Ascending aorta (tissue), 2 donors: Measurements from ENCODE around the gene CSTPP1. TPM values are rescaled to one million over a fixed set of nuclear protein-coding genes. Genes with fewer than 3 reads are reported as not detected.

Experiments
- DNase-seq, 2 donors: peaks; one replicate each; pipeline ENCODE4 v3.0.0-alpha.2; 2019; ENCODE audit warnings: low spot score in 2 of 2
- H3K27ac ChIP-seq, 2 donors: fragments of 200-600 bp; sonication (generic); one replicate each; pipeline ENCODE4 v1.5.1; 2016 to 2017; ENCODE audit warnings: mild to moderate bottlenecking in 1 of 2
- H3K27me3 ChIP-seq: fragments of 200-600 bp; sonication (generic); one replicate; pipeline ENCODE4 v1.5.1; 2017
- H3K36me3 ChIP-seq, 2 donors: fragments of 200-600 bp; sonication (generic); one replicate each; pipeline ENCODE4 v1.5.1; 2016
- H3K4me1 ChIP-seq, 2 donors: fragments of 200-600 bp; sonication (generic); one replicate each; pipeline ENCODE4 v1.5.1; 2016 to 2017; ENCODE audit warnings: mild to moderate bottlenecking in 1 of 2
- H3K4me3 ChIP-seq, 2 donors: fragments of 200-600 bp; sonication (generic); one replicate each; pipeline ENCODE4 v1.5.1; 2016 to 2017; ENCODE audit warnings: mild to moderate bottlenecking in 1 of 2
- H3K9me3 ChIP-seq, 2 donors: fragments of 200-600 bp; sonication (generic); one replicate each; pipeline ENCODE4 v1.5.1; 2016
- CTCF ChIP-seq, 3 experiments: fragments of 200-600 bp in 2 of 3; fragments of 450-650 bp in 1 of 3; sonication (generic) in 2 of 3; IDR thresholded peaks; one replicate each; pipeline ENCODE4 v1.5.1; 2016 to 2019; ENCODE audit warnings: antibody characterized with exemption in 3 of 3, mild to moderate bottlenecking in 1 of 3, moderate library complexity in 1 of 3
- intact Hi-C: fragments of 100-400 bp; cut with DNase I; formaldehyde crosslinking; loops from one replicate; pipeline ENCODE4 v1.15.1; 2023
- total RNA-seq: library from RNA; depleted of rRNA; stranded (reverse); fragments of >200 nt; gene quantifications from one replicate; pipeline ENCODE4 v1.1.0, GENCODE V29; 2016

CSTPP1 gene
- total RNA-seq, 1 donor from 2014 or later = 16.6 TPM

DNA sequence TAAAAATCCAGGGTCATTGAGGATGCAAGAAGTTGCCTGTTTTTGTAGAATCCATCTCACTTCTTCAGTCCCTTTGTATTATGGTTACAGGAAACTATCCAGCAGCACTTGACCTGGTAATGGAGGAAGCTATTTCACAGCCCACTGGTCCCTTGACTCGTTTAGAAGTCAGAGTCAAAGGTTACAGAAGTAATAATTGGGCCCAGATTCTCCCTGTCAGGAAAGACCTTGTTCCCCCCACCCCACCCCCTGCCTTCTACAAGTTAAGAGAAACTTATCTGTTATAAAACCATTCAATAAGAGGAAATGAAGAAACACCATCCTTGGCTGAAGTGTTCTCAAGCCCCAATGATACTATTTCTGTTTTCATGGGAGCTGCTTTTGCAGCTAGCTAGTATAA lies 65.8 kb downstream of the CSTPP1 start:
- no peaks in the 10 kb centered on the region for H3K9me3 ChIP-seq
- intact Hi-C loops = no loop called here
- H3K4me1 ChIP-seq = peaks cover 0 to 18% of the 10 kb centered on the region in 2 donors
- no peak overlapping the region for H3K4me3 ChIP-seq
- no peak overlapping the region for H3K27ac ChIP-seq
- no peak for TF ChIP-seq CTCF (IDR thresholded peaks at IDR 0.05)
- no peak for DNase-seq
- peaks cover 0 to 9% of the 10 kb centered on the region in 2 donors for H3K36me3 ChIP-seq
- H3K27me3 ChIP-seq = no peaks in the 10 kb centered on the region

DNA sequence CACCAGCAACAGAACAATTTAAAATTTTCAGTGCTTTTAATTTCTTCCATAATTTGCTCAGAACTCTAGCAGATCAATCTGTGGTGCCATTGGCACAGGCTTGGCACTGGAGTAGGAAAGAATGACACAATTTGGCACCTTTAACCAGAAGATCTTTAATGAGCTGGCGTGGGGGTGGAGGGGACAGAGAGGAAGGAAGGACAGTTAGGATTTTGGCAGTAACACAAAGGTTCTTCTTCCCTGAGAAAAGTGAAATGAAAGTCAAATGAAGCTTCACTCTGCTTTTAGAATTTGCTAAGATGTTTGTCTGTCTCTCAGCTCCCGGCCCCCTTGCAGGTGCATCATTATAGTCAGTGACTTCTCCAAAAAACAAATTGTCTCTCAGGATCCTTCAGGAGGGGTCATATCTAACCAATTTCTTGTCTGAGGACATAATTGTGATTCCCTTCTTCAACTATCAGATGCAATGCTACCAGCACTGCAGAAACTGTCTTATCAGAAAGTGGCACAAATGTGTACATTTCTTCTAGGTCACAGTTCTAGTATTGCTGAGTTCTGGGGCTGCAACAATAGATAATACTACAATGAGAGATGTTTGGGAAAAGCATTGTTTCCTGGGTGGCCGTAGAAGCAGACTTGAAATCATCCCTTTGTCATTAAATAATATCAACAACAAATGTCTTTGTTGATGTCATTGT lies 66.8 kb downstream of the CSTPP1 start:
- Histone ChIP-seq H3K27ac (no peak overlapping the region), H3K4me3 (no peak overlapping the region), H3K9me3 (no peaks in the 10 kb centered on the region), H3K27me3 (no peaks in the 10 kb centered on the region), H3K4me1 (peaks cover 0 to 18% of the 10 kb centered on the region in 2 donors), H3K36me3 (peaks cover 0 to 3% of the 10 kb centered on the region in 2 donors)
- intact Hi-C loops = no loop called here
- DNase-seq = no peak
- no peak for TF ChIP-seq CTCF (IDR thresholded peaks at IDR 0.05)

DNA sequence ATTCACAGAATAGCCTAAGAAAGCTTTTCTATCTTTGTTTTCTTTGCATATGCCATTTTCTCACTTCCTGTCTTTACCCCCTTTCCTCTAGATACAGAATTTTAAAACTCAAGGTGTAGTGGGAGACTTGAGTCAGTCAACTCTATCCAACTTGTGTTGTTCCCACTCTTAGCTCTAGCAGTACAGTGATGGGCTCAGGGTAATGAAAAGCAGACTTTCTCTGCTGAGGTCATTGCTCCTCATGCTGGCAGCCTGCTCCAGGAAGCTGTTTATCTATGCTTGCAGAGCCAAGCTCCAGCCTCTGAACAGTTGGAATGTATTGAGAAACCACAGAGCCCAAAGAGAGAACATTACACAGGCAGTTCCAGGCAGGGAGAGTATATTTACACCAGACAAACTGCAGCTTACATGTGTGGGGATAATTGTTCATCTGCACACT lies 68.1 kb downstream of the CSTPP1 start:
- DNase-seq = peak; percentile 16 to 80
- Histone ChIP-seq H3K4me1 (peaks cover 0 to 18% of the 10 kb centered on the region in 2 donors), H3K4me3 (no peak overlapping the region), H3K36me3 (no peaks in the 10 kb centered on the region), H3K9me3 (no peaks in the 10 kb centered on the region), H3K27ac (peak overlapping the region; percentile 37 to 49), H3K27me3 (no peaks in the 10 kb centered on the region)
- intact Hi-C loops = no loop called here
- no peak for TF ChIP-seq CTCF (IDR thresholded peaks at IDR 0.05)

DNA sequence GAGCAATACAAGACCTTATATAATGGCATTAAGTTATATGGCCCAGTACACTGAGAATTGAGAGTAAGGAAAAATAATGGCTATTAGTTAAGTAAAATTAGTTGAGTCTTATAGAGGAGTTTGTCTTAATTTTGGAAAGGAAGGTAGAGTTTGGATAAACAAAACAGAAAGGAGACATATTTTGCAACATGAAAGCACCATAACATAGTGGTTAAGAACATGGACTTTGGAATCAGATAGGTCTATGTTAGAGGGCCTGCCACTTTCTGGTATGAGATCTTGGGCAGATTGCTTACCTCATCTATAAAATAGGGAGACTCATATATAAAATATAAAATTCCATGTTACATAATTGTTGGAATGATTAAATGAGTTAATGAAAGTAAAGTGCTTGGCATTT lies 68.9 kb downstream of the CSTPP1 start:
- intact Hi-C loops = no loop called here
- no peaks in the 10 kb centered on the region for H3K36me3 ChIP-seq
- H3K4me3 ChIP-seq = no peak overlapping the region
- H3K4me1 ChIP-seq = peaks cover 0 to 18% of the 10 kb centered on the region in 2 donors
- peak overlapping the region; percentile 37 to 49 for H3K27ac ChIP-seq
- no peaks in the 10 kb centered on the region for H3K27me3 ChIP-seq
- no peak for TF ChIP-seq CTCF (IDR thresholded peaks at IDR 0.05)
- no peak for DNase-seq
- H3K9me3 ChIP-seq = no peaks in the 10 kb centered on the region

DNA sequence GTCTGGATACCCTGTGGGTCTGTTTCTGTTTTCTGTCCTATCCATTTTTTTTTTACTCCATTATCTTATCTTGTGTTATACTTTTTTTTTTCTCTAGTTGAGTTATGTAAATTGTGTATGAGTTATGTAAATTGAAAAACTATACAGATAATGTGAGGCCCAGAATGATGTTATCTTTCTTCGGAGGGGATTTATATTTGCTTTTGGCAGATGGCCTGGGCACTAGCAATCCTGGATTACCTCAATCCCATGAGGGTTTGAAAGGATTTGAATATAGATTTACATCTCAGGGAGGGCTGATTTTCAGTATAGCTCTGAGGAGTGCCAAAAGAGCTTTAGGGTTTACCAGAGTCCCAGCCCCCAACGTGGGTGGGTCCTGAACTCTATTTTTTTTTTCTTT lies 71.0 kb downstream of the CSTPP1 start:
- no peak for TF ChIP-seq CTCF (IDR thresholded peaks at IDR 0.05)
- intact Hi-C loops = no loop called here
- Histone ChIP-seq H3K4me3 (no peak overlapping the region), H3K27me3 (no peaks in the 10 kb centered on the region), H3K36me3 (no peaks in the 10 kb centered on the region), H3K4me1 (peaks cover 0 to 18% of the 10 kb centered on the region in 2 donors), H3K9me3 (no peaks in the 10 kb centered on the region), H3K27ac (no peak overlapping the region)
- DNase-seq = no peak
